ENCODE measurements around the gene EPSTI1. TPM values are rescaled to one million over a fixed set of nuclear protein-coding genes. Genes with fewer than 3 reads are reported as not detected.
"Not testable (repeated sequence)": the region's sequence is repeated elsewhere in the genome, so short reads cannot be mapped to it uniquely, and the experiment has no call there.

The EPSTI1 gene
- total RNA-seq, 1 donor from 2014 or later = 0.79 TPM

- peak in 1 of 2 donors; percentile 57 for DNase-seq (ENCODE audit: low read depth in 2 of 2)
These were observed 13.6 kb upstream of the EPSTI1 start for GRCh38 chr13:43005460-43006236.

GRCh38 chr13:43003729-43004128, 11.7 kb upstream of the EPSTI1 start:
- DNase-seq (ENCODE audit: low read depth in 2 of 2) = no peak

GRCh38 chr13:43003010-43003409, 11.0 kb upstream of the EPSTI1 start:
- no peak for DNase-seq (ENCODE audit: low read depth in 2 of 2)

GRCh38 chr13:43002021-43002420, 10.0 kb upstream of the EPSTI1 start:
- DNase-seq (ENCODE audit: low read depth in 2 of 2) = no peak

- DNase-seq (ENCODE audit: low read depth in 2 of 2) = peak in 1 of 2 donors; percentile 30
These were observed 8.6 kb upstream of the EPSTI1 start for GRCh38 chr13:43000676-43001075.

- DNase-seq (ENCODE audit: low read depth in 2 of 2) = no peak
These were observed 7.5 kb upstream of the EPSTI1 start for GRCh38 chr13:42999491-42999890.

GRCh38 chr13:42997381-42997780, 5.3 kb upstream of the EPSTI1 start:
- peak in 1 of 2 donors; percentile 34 for DNase-seq (ENCODE audit: low read depth in 2 of 2)

- DNase-seq (ENCODE audit: low read depth in 2 of 2) = peak; percentile 83 to 86
These were observed 4.5 kb upstream of the EPSTI1 start for GRCh38 chr13:42996584-42996983.

- DNase-seq (ENCODE audit: low read depth in 2 of 2) = no peak
These were observed 2.8 kb upstream of the EPSTI1 start for GRCh38 chr13:42994878-42995277.

- no peak for DNase-seq (ENCODE audit: low read depth in 2 of 2)
These were observed 702 bp upstream of the EPSTI1 start for GRCh38 chr13:42992764-42993122.

- DNase-seq (ENCODE audit: low read depth in 2 of 2) = not testable (repeated sequence)
These were observed 676 bp downstream of the EPSTI1 start for GRCh38 chr13:42991233-42991897.

GRCh38 chr13:42990291-42991232, 1.5 kb downstream of the EPSTI1 start:
- DNase-seq (ENCODE audit: low read depth in 2 of 2) = peak in 1 of 2 donors; percentile 38

GRCh38 chr13:42986176-42986574, 5.9 kb downstream of the EPSTI1 start:
- no peak for DNase-seq (ENCODE audit: low read depth in 2 of 2)

- DNase-seq (ENCODE audit: low read depth in 2 of 2) = no peak
These were observed 6.5 kb downstream of the EPSTI1 start for GRCh38 chr13:42985312-42986175.

- no peak for DNase-seq (ENCODE audit: low read depth in 2 of 2)
These were observed 7.3 kb downstream of the EPSTI1 start for GRCh38 chr13:42984691-42985090.

- no peak for DNase-seq (ENCODE audit: low read depth in 2 of 2)
These were observed 8.0 kb downstream of the EPSTI1 start for GRCh38 chr13:42984026-42984425.

- DNase-seq (ENCODE audit: low read depth in 2 of 2) = no peak
These were observed 10.2 kb downstream of the EPSTI1 start for GRCh38 chr13:42981853-42982252.

GRCh38 chr13:42981317-42981716, 10.7 kb downstream of the EPSTI1 start:
- DNase-seq (ENCODE audit: low read depth in 2 of 2) = no peak

GRCh38 chr13:42977219-42977659, 14.8 kb downstream of the EPSTI1 start:
- DNase-seq (ENCODE audit: low read depth in 2 of 2) = no peak

- DNase-seq (ENCODE audit: low read depth in 2 of 2) = no peak
These were observed 16.0 kb downstream of the EPSTI1 start for GRCh38 chr13:42976066-42976465.

GRCh38 chr13:42973581-42973980, 18.5 kb downstream of the EPSTI1 start:
- no peak for DNase-seq (ENCODE audit: low read depth in 2 of 2)

Data from lung microvascular endothelial cell (primary cell).